Body of pancreas (tissue), 4 donors: ENCODE results near the gene DENND1A.

Experiments used
- CTCF ChIP-seq, 7 experiments: fragments of 450-650 bp in 4 of 7; fragments of 200-600 bp in 3 of 7; sonication (generic) in 3 of 7; IDR thresholded peaks; one replicate each; pipeline ENCODE4 v1.5.1; 2016 to 2019; ENCODE audit warnings: antibody characterized with exemption in 7 of 7
- POLR2A ChIP-seq, 3 donors: fragments of 450-650 bp; IDR thresholded peaks; one replicate each; pipeline ENCODE4 v1.6.1; 2016; ENCODE audit warnings: antibody characterized with exemption in 3 of 3, mild to moderate bottlenecking in 2 of 3

DNA sequence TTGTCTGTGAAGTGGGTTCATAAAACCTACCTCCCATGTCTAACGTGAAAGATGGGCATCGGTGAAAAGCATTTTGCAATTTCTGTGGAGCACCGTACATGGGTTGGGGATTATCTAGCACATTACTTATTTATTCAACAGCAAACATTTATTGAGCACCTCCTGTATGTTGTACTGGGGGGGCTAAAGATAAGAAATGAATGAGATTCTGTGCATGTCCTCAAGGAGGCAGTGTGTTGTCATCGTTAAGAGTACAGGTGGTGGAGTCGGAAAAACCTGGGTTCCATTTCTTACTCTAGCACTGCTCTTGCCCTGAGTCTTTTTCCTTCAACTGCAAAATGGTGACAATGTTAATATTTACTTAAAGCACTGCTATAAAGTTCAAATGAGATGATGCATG lies 30.4 kb upstream of the DENND1A start:
- TF ChIP-seq POLR2A (IDR thresholded peaks at IDR 0.05), result no peak
- TF ChIP-seq CTCF (IDR thresholded peaks at IDR 0.05), result no peak
